Subcutaneous abdominal adipose tissue (tissue), 5 donors: ENCODE measurements around the gene HMCN2.
"Not testable (repeated sequence)": the region's sequence is repeated elsewhere in the genome, so short reads cannot be mapped to it uniquely, and the experiment has no call there.

Experiments
- H3K27ac ChIP-seq: one replicate; pipeline ENCODE4 v1.7.0; 2013; ENCODE audit warnings: low read depth, mild to moderate bottlenecking, inconsistent platforms, low read length, moderate library complexity
- H3K27me3 ChIP-seq, 5 donors: one replicate each; pipeline ENCODE4 v1.7.0; 2013; ENCODE audit warnings: low read length in 5 of 5, inconsistent platforms in 1 of 5; ENCODE audit not compliant: control insufficient read depth in 5 of 5, insufficient read depth in 4 of 5
- H3K36me3 ChIP-seq, 5 donors: one replicate each; pipeline ENCODE4 v1.7.0; 2013; ENCODE audit warnings: low read length in 5 of 5; ENCODE audit not compliant: control insufficient read depth in 5 of 5, insufficient read depth in 5 of 5
- H3K4me1 ChIP-seq, 5 donors: one replicate each; pipeline ENCODE4 v1.7.0; 2013; ENCODE audit warnings: low read length in 5 of 5, mild to moderate bottlenecking in 3 of 5, moderate library complexity in 1 of 5; ENCODE audit not compliant: control insufficient read depth in 5 of 5, insufficient read depth in 5 of 5
- H3K4me3 ChIP-seq, 5 donors: one replicate each; pipeline ENCODE4 v1.7.0; 2013; ENCODE audit warnings: low read length in 5 of 5, low read depth in 1 of 5
- H3K9ac ChIP-seq, 5 donors: one replicate each; pipeline ENCODE4 v1.7.0; 2013; ENCODE audit warnings: low read length in 5 of 5, mild to moderate bottlenecking in 4 of 5, moderate library complexity in 3 of 5
- H3K9me3 ChIP-seq, 5 donors: one replicate each; pipeline ENCODE4 v1.7.0; 2013; ENCODE audit warnings: low read length in 5 of 5; ENCODE audit not compliant: control insufficient read depth in 5 of 5
- donor health status: healthy.
- donor health status: healthy.
- donor health status: healthy.
- donor health status: healthy.
- donor health status: healthy.

The HMCN2 gene

GRCh38 chr9:130254747-130255630 lies 10.6 kb upstream of the HMCN2 start:
- peaks cover 0 to 5% (median 0%) of the 10 kb centered on the region in 5 donors for H3K27me3 ChIP-seq
- no peak overlapping the region for H3K9ac ChIP-seq
- H3K27ac ChIP-seq: no peak overlapping the region
- peaks cover 0 to 4% (median 4%) of the 10 kb centered on the region in 5 donors for H3K9me3 ChIP-seq
- H3K36me3 ChIP-seq: no peaks in the 10 kb centered on the region
- H3K4me3 ChIP-seq: no peak overlapping the region
- no peaks in the 10 kb centered on the region for H3K4me1 ChIP-seq

- no peak overlapping the region for H3K9ac ChIP-seq
- H3K36me3 ChIP-seq: no peaks in the 10 kb centered on the region
- H3K4me3 ChIP-seq: no peak overlapping the region
- peaks cover 0 to under 1% (median 0%) of the 10 kb centered on the region in 5 donors for H3K4me1 ChIP-seq
- H3K27ac ChIP-seq: no peak overlapping the region
- H3K9me3 ChIP-seq: peaks cover 0 to 4% (median 4%) of the 10 kb centered on the region in 5 donors
- peaks cover 0 to 6% (median 2%) of the 10 kb centered on the region in 5 donors for H3K27me3 ChIP-seq
Observed at GRCh38 chr9:130255631-130256134, 9.9 kb upstream of the HMCN2 start.

- Histone ChIP-seq H3K4me3 (no peak overlapping the region), H3K27ac (no peak overlapping the region), H3K4me1 (peaks cover 0 to 8% (median 2%) of the 10 kb centered on the region in 5 donors), H3K27me3 (peaks cover 0 to 12% (median 8%) of the 10 kb centered on the region in 5 donors), H3K9ac (no peak overlapping the region), H3K36me3 (no peaks in the 10 kb centered on the region), H3K9me3 (no peaks in the 10 kb centered on the region)
Observed at GRCh38 chr9:130256644-130257043, 8.9 kb upstream of the HMCN2 start.

- not testable (repeated sequence) for H3K36me3 ChIP-seq, H3K9ac ChIP-seq, H3K4me1 ChIP-seq, H3K27ac ChIP-seq, H3K9me3 ChIP-seq, H3K4me3 ChIP-seq
- peaks cover under 1 to 19% (median 12%) of the 10 kb centered on the region in 5 donors for H3K27me3 ChIP-seq
Observed at GRCh38 chr9:130258137-130258536, 7.4 kb upstream of the HMCN2 start.

- no peak overlapping the region for H3K27ac ChIP-seq
- no peaks in the 10 kb centered on the region for H3K9me3 ChIP-seq
- H3K4me1 ChIP-seq: peaks cover 0 to 11% (median 3%) of the 10 kb centered on the region in 5 donors
- peaks cover 9 to 27% (median 21%) of the 10 kb centered on the region in 5 donors for H3K27me3 ChIP-seq
- no peak overlapping the region for H3K9ac ChIP-seq
- H3K36me3 ChIP-seq: no peaks in the 10 kb centered on the region
- no peak overlapping the region for H3K4me3 ChIP-seq
Observed at GRCh38 chr9:130259044-130259443, 6.5 kb upstream of the HMCN2 start.

GRCh38 chr9:130260816-130261765 lies 4.5 kb upstream of the HMCN2 start:
- Histone ChIP-seq H3K9me3 (no peaks in the 10 kb centered on the region), H3K36me3 (no peaks in the 10 kb centered on the region), H3K4me3 (no peak overlapping the region), H3K27ac (no peak overlapping the region), H3K27me3 (peaks cover 11 to 47% (median 37%) of the 10 kb centered on the region in 5 donors), H3K4me1 (peaks cover 0 to 25% (median 12%) of the 10 kb centered on the region in 5 donors), H3K9ac (no peak overlapping the region)

GRCh38 chr9:130262061-130262745 lies 3.4 kb upstream of the HMCN2 start:
- Histone ChIP-seq H3K4me3 (no peak overlapping the region), H3K27me3 (peaks cover 18 to 55% (median 48%) of the 10 kb centered on the region in 5 donors), H3K4me1 (peaks cover 0 to 31% (median 16%) of the 10 kb centered on the region in 5 donors), H3K36me3 (no peaks in the 10 kb centered on the region), H3K27ac (no peak overlapping the region), H3K9me3 (no peaks in the 10 kb centered on the region), H3K9ac (no peak overlapping the region)

- H3K27ac ChIP-seq: no peak overlapping the region
- H3K9me3 ChIP-seq: no peaks in the 10 kb centered on the region
- no peak overlapping the region for H3K4me3 ChIP-seq
- no peaks in the 10 kb centered on the region for H3K36me3 ChIP-seq
- H3K27me3 ChIP-seq: peaks cover 23 to 57% (median 51%) of the 10 kb centered on the region in 5 donors
- H3K4me1 ChIP-seq: peaks cover 0 to 31% (median 16%) of the 10 kb centered on the region in 5 donors
- no peak overlapping the region for H3K9ac ChIP-seq
Observed at GRCh38 chr9:130262771-130263170, 2.8 kb upstream of the HMCN2 start.

GRCh38 chr9:130263601-130264413 lies 1.8 kb upstream of the HMCN2 start:
- no peak overlapping the region for H3K27ac ChIP-seq
- no peak overlapping the region for H3K4me3 ChIP-seq
- H3K4me1 ChIP-seq: peaks cover 0 to 37% (median 22%) of the 10 kb centered on the region in 5 donors
- no peaks in the 10 kb centered on the region for H3K9me3 ChIP-seq
- H3K27me3 ChIP-seq: peaks cover 32 to 66% (median 58%) of the 10 kb centered on the region in 5 donors
- H3K36me3 ChIP-seq: no peaks in the 10 kb centered on the region
- no peak overlapping the region for H3K9ac ChIP-seq
